Activated CD8-positive, alpha-beta memory T cell treated with anti-CD3 and anti-CD28 coated beads, Interleukin-2, amount 50 U/mL, for 48 hours (primary cell): Measurements from ENCODE around the gene MCCD1.

Source experiments
- DNase-seq: peaks from one replicate; pipeline ENCODE4 v3.0.0-alpha.2; 2020

The MCCD1 gene

GRCh38 chr6:31573239-31574105 is 44.7 kb downstream of the MCCD1 start:
- DNase-seq = no peak

- DNase-seq = peak; percentile 84
Measured at GRCh38 chr6:31574106-31575061, 45.6 kb downstream of the MCCD1 start.

- DNase-seq = peak; percentile 93
Measured at GRCh38 chr6:31575335-31575901, 46.7 kb downstream of the MCCD1 start, which contains the start of gene TNF. Gene TNF, plus strand, starts transcription at chr6:31575565. Its CDS starts 177 bp downstream, at chr6:31575742.

DNA sequence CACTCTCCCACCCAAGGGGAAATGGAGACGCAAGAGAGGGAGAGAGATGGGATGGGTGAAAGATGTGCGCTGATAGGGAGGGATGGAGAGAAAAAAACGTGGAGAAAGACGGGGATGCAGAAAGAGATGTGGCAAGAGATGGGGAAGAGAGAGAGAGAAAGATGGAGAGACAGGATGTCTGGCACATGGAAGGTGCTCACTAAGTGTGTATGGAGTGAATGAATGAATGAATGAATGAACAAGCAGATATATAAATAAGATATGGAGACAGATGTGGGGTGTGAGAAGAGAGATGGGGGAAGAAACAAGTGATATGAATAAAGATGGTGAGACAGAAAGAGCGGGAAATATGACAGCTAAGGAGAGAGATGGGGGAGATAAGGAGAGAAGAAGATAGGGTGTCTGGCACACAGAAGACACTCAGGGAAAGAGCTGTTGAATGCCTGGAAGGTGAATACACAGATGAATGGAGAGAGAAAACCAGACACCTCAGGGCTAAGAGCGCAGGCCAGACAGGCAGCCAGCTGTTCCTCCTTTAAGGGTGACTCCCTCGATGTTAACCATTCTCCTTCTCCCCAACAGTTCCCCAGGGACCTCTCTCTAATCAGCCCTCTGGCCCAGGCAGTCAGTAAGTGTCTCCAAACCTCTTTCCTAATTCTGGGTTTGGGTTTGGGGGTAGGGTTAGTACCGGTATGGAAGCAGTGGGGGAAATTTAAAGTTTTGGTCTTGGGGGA is 47.4 kb downstream of the MCCD1 start:
- no peak for DNase-seq

DNA sequence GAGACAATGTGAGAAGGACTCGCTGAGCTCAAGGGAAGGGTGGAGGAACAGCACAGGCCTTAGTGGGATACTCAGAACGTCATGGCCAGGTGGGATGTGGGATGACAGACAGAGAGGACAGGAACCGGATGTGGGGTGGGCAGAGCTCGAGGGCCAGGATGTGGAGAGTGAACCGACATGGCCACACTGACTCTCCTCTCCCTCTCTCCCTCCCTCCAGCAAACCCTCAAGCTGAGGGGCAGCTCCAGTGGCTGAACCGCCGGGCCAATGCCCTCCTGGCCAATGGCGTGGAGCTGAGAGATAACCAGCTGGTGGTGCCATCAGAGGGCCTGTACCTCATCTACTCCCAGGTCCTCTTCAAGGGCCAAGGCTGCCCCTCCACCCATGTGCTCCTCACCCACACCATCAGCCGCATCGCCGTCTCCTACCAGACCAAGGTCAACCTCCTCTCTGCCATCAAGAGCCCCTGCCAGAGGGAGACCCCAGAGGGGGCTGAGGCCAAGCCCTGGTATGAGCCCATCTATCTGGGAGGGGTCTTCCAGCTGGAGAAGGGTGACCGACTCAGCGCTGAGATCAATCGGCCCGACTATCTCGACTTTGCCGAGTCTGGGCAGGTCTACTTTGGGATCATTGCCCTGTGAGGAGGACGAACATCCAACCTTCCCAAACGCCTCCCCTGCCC is 48.3 kb downstream of the MCCD1 start:
- peak; percentile 78 for DNase-seq

DNA sequence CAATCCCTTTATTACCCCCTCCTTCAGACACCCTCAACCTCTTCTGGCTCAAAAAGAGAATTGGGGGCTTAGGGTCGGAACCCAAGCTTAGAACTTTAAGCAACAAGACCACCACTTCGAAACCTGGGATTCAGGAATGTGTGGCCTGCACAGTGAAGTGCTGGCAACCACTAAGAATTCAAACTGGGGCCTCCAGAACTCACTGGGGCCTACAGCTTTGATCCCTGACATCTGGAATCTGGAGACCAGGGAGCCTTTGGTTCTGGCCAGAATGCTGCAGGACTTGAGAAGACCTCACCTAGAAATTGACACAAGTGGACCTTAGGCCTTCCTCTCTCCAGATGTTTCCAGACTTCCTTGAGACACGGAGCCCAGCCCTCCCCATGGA is 48.8 kb downstream of the MCCD1 start:
- no peak for DNase-seq

DNA sequence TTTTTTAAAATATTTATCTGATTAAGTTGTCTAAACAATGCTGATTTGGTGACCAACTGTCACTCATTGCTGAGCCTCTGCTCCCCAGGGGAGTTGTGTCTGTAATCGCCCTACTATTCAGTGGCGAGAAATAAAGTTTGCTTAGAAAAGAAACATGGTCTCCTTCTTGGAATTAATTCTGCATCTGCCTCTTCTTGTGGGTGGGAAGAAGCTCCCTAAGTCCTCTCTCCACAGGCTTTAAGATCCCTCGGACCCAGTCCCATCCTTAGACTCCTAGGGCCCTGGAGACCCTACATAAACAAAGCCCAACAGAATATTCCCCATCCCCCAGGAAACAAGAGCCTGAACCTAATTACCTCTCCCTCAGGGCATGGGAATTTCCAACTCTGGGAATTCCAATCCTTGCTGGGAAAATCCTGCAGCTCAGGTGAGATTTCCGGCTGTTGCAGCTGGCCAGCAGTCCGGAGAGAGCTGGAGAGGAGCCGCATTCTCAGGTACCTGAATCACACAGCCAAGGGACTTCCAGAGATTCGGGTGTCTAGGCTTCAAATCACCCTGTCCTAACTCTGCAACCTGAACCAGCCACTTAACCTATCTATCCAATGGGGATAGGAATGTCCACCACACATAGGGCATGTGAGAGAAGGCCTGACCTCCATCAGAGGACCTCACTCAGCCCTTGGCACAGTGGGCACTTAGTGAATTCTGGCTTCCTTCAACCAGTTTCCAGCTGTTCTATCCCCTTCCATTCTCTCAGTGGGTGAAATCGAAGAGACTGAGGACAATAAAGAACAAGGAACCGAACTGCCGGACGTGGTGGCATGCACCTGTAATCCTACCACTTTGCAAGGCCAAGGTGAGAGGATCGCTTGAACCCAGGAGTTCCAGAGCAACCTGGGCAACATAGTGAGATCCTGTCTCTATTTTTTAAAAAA is 49.7 kb downstream of the MCCD1 start:
- DNase-seq = no peak

- no peak for DNase-seq
Measured at GRCh38 chr6:31579119-31579505, 50.4 kb downstream of the MCCD1 start.
